Vagina (tissue), 2 donors: Measurements from ENCODE around the gene SIK3. TPM values are rescaled to one million over a fixed set of nuclear protein-coding genes. Genes with fewer than 3 reads are reported as not detected.

Source experiments
- DNase-seq, 2 donors: peaks; one replicate each; pipeline ENCODE4 v3.0.0-alpha.2; 2017; ENCODE audit errors: extremely low spot score in 2 of 2
- H3K27ac ChIP-seq: fragments of 200-600 bp; sonication (generic); one replicate; pipeline ENCODE4 v1.5.1; 2019
- H3K27me3 ChIP-seq: fragments of 200-600 bp; sonication (generic); one replicate; pipeline ENCODE4 v1.5.1; 2019
- H3K36me3 ChIP-seq, 2 donors: fragments of 200-600 bp; sonication (generic); one replicate each; pipeline ENCODE4 v1.5.1; 2017 to 2019
- H3K4me1 ChIP-seq: fragments of 200-600 bp; sonication (generic); one replicate; pipeline ENCODE4 v1.5.1; 2019
- H3K4me3 ChIP-seq, 2 donors: fragments of 200-600 bp; sonication (generic); 1 replicate in 1 of 2; 2 replicates in 1 of 2; pipeline ENCODE4 v1.5.1; 2016 to 2019
- H3K9me3 ChIP-seq: fragments of 200-600 bp; sonication (generic); one replicate; pipeline ENCODE4 v1.5.1; 2019
- POLR2A ChIP-seq, 2 donors: fragments of 450-650 bp; IDR thresholded peaks; one replicate each; pipeline ENCODE4 v1.6.1; 2017; ENCODE audit warnings: antibody characterized with exemption in 2 of 2, mild to moderate bottlenecking in 2 of 2, moderate library complexity in 2 of 2
- POLR2AphosphoS5 ChIP-seq, 2 donors: sonication (generic); formaldehyde crosslinking; IDR thresholded peaks; one replicate each; pipeline ENCODE4 v1.9.0; 2017; ENCODE audit warnings: antibody characterized with exemption in 2 of 2, mild to moderate bottlenecking in 2 of 2, low read depth in 1 of 2; ENCODE audit not compliant: insufficient read depth in 1 of 2
- intact Hi-C: fragments of 100-400 bp; cut with DNase I; formaldehyde crosslinking; loops from one replicate; pipeline ENCODE4 v1.15.1; 2023
- total RNA-seq: library from RNA; depleted of rRNA; stranded (reverse); fragments of >200 nt; gene quantifications from one replicate; pipeline ENCODE4 v1.2.3, GENCODE V29; 2016
- TF ChIP-seq, protein P1 (sequence below), 3 experiments: fragments of 450-650 bp in 2 of 3; fragments of 200-600 bp in 1 of 3; sonication (generic) in 1 of 3; IDR thresholded peaks; one replicate each; pipeline ENCODE4 v1.5.1; 2017 to 2019; ENCODE audit warnings: antibody characterized with exemption in 3 of 3, mild to moderate bottlenecking in 2 of 3, moderate library complexity in 2 of 3

Gene SIK3
- total RNA-seq, 1 donor from 2014 or later, result 39.0 TPM

- Histone ChIP-seq H3K36me3 (peaks cover 0 to 66% of the 10 kb centered on the region in 2 donors), H3K27me3 (no peaks in the 10 kb centered on the region), H3K4me3 (no peak overlapping the region), H3K4me1 (no peaks in the 10 kb centered on the region), H3K9me3 (no peaks in the 10 kb centered on the region), H3K27ac (no peak overlapping the region)
- TF ChIP-seq POLR2A (IDR thresholded peaks at IDR 0.05), result no peak
- TF ChIP-seq, protein P1, sequence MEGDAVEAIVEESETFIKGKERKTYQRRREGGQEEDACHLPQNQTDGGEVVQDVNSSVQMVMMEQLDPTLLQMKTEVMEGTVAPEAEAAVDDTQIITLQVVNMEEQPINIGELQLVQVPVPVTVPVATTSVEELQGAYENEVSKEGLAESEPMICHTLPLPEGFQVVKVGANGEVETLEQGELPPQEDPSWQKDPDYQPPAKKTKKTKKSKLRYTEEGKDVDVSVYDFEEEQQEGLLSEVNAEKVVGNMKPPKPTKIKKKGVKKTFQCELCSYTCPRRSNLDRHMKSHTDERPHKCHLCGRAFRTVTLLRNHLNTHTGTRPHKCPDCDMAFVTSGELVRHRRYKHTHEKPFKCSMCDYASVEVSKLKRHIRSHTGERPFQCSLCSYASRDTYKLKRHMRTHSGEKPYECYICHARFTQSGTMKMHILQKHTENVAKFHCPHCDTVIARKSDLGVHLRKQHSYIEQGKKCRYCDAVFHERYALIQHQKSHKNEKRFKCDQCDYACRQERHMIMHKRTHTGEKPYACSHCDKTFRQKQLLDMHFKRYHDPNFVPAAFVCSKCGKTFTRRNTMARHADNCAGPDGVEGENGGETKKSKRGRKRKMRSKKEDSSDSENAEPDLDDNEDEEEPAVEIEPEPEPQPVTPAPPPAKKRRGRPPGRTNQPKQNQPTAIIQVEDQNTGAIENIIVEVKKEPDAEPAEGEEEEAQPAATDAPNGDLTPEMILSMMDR (IDR thresholded peaks at IDR 0.05), result no peak
- DNase-seq, result no peak
- intact Hi-C loops, result no loop called here
These were observed 228.6 kb downstream of the SIK3 start for GRCh38 chr11:116869610-116870009.

GRCh38 chr11:116868066-116868465 is 230.2 kb downstream of the SIK3 start:
- Histone ChIP-seq H3K4me3 (no peak overlapping the region), H3K9me3 (no peaks in the 10 kb centered on the region), H3K27ac (no peak overlapping the region), H3K27me3 (no peaks in the 10 kb centered on the region), H3K36me3 (peaks cover 0 to 71% of the 10 kb centered on the region in 2 donors), H3K4me1 (no peaks in the 10 kb centered on the region)
- no peak for DNase-seq
- intact Hi-C loops, result no loop called here
- TF ChIP-seq POLR2AphosphoS5 (IDR thresholded peaks at IDR 0.05; ENCODE audit: insufficient read depth in 1 of 2, low read depth in 1 of 2) (no peak), POLR2A (IDR thresholded peaks at IDR 0.05) (no peak)
- TF ChIP-seq, protein P1 (IDR thresholded peaks at IDR 0.05), result no peak

GRCh38 chr11:116867619-116868018 is 230.6 kb downstream of the SIK3 start:
- Histone ChIP-seq H3K27me3 (no peaks in the 10 kb centered on the region), H3K36me3 (peaks cover 0 to 71% of the 10 kb centered on the region in 2 donors), H3K4me3 (no peak overlapping the region), H3K27ac (no peak overlapping the region), H3K4me1 (no peaks in the 10 kb centered on the region), H3K9me3 (no peaks in the 10 kb centered on the region)
- DNase-seq, result no peak
- intact Hi-C loops, result no loop called here
- TF ChIP-seq, protein P1 (IDR thresholded peaks at IDR 0.05), result no peak
- TF ChIP-seq POLR2AphosphoS5 (IDR thresholded peaks at IDR 0.05; ENCODE audit: insufficient read depth in 1 of 2, low read depth in 1 of 2) (no peak), POLR2A (IDR thresholded peaks at IDR 0.05) (no peak)

DNA sequence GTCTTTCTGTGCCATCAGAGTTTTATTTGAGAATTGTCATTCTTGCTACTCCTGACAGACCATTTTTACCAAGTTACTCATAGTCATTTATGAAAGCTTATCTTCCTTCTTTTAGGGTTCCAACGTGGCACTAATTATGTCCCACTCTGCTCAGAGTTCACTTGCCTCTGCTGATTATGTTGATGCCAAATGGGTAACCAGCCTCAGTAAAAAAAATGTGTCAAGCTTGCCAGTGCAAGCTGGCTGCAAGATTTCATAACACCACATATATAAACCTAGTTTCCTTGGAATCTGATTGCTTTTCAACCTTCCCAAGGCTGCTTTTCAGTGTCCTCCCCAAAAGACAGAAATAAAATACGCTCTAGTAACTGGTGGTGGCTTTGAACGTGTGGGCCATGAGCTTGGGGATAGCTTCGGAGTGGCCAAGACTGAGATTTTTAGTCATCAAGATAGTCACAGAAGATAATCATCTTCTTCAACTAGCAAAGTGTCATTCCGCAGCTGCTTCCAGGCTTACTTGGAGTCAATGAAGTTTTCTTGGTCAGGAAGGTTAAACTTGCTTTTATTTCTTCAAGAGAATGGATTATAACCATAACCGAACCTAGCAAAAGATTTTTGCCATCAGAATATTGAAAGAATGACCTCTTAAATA is 231.3 kb downstream of the SIK3 start:
- TF ChIP-seq POLR2AphosphoS5 (IDR thresholded peaks at IDR 0.05; ENCODE audit: insufficient read depth in 1 of 2, low read depth in 1 of 2), result no peak
- TF ChIP-seq POLR2A (IDR thresholded peaks at IDR 0.05), result no peak
- TF ChIP-seq, protein P1 (IDR thresholded peaks at IDR 0.05), result no peak
- peaks cover 0 to 77% of the 10 kb centered on the region in 2 donors for H3K36me3 ChIP-seq
- H3K27ac ChIP-seq, result no peak overlapping the region
- H3K9me3 ChIP-seq, result no peaks in the 10 kb centered on the region
- no peaks in the 10 kb centered on the region for H3K27me3 ChIP-seq
- no peak overlapping the region for H3K4me3 ChIP-seq
- no peak for DNase-seq
- H3K4me1 ChIP-seq, result no peaks in the 10 kb centered on the region
- intact Hi-C loops, result no loop called here

DNA sequence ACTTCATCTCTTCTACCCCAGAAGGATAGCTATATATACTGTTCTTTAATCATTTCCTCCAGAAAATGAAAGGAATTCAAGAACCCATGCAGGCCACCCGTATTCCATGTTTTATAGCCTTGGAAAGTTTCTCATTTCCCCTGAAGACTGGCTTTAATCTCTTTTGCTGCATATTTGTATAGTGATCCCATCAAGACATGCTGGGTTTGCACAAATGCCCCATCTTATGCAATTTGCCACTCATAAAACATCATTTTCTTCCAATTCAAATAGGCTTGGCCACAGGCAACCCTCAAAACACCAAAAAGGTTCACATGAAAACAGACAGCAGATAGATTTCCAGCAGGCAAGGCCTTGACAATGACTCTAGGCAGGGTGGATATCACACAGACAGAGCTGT is 232.5 kb downstream of the SIK3 start:
- DNase-seq, result no peak
- no peak overlapping the region for H3K4me3 ChIP-seq
- no peak overlapping the region for H3K27ac ChIP-seq
- intact Hi-C loops, result no loop called here
- no peaks in the 10 kb centered on the region for H3K27me3 ChIP-seq
- H3K4me1 ChIP-seq, result no peaks in the 10 kb centered on the region
- no peaks in the 10 kb centered on the region for H3K9me3 ChIP-seq
- H3K36me3 ChIP-seq, result peaks cover 0 to 89% of the 10 kb centered on the region in 2 donors
- TF ChIP-seq POLR2AphosphoS5 (IDR thresholded peaks at IDR 0.05; ENCODE audit: insufficient read depth in 1 of 2, low read depth in 1 of 2), result no peak
- TF ChIP-seq POLR2A (IDR thresholded peaks at IDR 0.05), result no peak
- TF ChIP-seq, protein P1 (IDR thresholded peaks at IDR 0.05), result no peak
